Eye (tissue), 1 donor: ENCODE measurements around the gene TATDN3.
"Not testable (repeated sequence)": the region's sequence is repeated elsewhere in the genome, so short reads cannot be mapped to it uniquely, and the experiment has no call there.

ENCODE experiments used
- DNase-seq: peaks from one replicate; pipeline ENCODE4 v3.0.0-alpha.2; 2015

The TATDN3 gene

DNA sequence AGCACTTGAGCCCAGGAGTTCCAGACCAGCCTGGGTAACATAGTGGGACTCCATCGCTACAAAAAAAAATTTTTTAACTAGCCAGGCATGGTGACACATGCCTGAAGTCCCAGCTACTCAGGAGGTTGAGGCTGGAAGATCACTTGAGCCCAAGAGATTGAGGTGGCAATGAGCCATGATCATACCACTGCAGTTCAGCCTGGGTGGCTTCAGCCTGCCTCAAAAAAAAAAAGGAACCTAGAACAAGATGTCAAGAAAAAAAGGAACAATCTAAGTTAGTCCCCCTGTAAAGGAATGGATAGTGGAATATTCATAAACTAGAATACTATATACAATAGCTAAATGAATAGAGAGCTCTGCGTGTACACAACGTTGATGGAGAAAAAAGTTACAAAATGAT, 14.5 kb upstream of the TATDN3 start:
- DNase-seq = no peak

DNA sequence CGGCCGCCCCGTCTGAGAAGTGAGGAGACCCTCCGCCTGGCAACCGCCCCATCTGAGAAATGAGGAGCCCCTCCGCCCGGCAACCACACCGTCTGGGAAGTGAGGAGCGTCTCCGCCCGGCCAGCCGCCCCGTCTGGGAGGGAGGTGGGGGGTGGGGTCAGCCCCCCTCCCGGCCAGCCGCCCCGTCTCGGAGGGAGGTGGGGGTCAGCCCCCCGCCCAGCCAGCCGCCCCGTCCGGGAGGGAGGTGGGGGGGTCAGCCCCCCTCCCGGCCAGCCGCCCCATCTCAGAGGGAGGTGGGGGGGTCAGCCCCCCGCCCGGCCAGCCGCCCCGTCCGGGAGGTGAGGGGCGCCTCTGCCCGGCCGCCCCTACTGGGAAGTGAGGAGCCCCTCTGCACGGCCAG, 12.6 kb upstream of the TATDN3 start:
- DNase-seq = not testable (repeated sequence)

GRCh38 chr1:212780759-212781158, 10.9 kb upstream of the TATDN3 start:
- no peak for DNase-seq

DNA sequence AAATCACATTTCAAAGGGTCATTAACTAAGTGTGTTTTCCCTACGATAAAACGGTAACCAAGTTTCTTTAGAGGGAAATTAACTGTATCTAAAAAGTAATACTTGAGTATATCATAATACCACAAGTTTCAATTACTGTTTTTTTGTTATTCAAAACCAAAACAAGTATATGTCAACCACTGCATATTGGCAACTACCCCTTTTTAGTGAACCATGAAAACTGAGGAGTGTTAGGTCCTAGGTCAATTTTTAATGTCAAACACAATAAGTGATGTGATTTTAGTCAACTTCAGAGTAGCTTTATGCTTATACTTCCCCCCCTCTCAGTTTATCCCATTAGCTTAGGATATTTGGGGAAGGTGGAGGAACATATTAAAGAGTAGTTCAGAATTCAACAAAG, 10.5 kb upstream of the TATDN3 start:
- DNase-seq = no peak

GRCh38 chr1:212782422-212783154, 9.1 kb upstream of the TATDN3 start:
- DNase-seq = peak; percentile 34

GRCh38 chr1:212783976-212784375, 7.7 kb upstream of the TATDN3 start:
- DNase-seq = no peak

GRCh38 chr1:212785871-212786270, 5.8 kb upstream of the TATDN3 start:
- no peak for DNase-seq

DNA sequence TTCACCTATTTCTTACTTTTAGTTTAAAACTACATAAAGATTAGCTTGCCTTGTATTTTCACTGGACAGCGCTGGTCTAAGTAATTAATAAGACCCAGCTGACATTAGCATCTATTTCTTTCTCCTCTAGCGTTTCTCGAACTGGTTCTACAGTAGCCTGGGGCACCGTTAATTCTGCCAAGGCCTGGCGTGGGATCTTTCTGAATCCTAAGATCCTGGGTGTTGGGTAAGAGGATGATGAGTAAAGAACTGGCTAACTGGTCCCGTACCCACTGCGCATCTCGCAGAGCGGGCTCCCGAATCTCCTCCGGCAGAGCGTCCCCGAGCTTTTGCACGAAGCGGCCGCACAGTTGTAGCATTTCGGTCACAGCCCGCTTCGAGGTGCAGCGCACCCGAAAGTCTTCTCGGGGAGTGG, 426 bp upstream of the TATDN3 start:
- DNase-seq = no peak

DNA sequence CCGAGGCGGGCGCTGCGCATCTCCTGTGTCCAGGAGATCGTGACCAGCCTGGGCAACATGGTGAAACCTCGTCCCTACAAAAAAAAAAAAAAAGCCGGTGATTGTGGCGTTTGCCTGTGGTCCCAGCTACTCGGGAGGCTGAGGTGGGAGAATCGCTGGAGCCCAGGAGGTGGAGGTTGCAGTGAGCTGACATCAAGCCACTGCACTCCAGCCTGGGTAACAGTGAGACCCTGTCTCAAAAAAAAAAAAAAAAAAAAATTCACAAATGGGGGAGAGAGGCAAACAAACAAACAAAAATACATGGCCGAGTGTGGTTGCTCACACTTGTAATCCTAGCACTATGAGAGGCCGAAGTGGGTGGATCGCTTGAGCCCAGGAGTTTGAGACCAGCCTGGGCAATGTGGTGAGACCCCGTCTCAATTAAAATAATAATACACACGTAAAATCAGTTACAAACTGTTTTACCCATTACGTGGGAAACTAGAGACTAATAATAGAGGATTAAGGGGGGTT, 758 bp downstream of the TATDN3 start:
- DNase-seq = no peak

GRCh38 chr1:212794561-212795014, 2.9 kb downstream of the TATDN3 start:
- no peak for DNase-seq

- no peak for DNase-seq
Observed at GRCh38 chr1:212797681-212798080, 6.0 kb downstream of the TATDN3 start.

DNA sequence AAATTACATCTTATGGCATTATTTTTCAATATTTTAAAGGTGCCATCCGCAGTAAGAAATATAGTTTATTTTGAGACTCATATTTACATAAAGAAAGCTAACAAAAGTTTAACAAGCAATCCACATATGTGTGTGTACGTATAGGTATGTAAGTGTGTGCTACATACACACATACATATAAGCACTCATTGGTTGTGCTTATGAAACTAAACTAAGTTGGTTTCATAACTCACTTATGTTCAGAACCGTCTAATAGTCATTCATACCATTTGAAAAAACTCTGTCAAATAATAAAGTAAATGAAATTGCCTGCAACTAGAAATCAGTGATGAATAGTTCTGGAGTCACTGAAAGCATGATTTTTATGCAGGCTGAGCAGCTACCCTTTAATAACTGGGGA, 14.1 kb downstream of the TATDN3 start:
- no peak for DNase-seq

DNA sequence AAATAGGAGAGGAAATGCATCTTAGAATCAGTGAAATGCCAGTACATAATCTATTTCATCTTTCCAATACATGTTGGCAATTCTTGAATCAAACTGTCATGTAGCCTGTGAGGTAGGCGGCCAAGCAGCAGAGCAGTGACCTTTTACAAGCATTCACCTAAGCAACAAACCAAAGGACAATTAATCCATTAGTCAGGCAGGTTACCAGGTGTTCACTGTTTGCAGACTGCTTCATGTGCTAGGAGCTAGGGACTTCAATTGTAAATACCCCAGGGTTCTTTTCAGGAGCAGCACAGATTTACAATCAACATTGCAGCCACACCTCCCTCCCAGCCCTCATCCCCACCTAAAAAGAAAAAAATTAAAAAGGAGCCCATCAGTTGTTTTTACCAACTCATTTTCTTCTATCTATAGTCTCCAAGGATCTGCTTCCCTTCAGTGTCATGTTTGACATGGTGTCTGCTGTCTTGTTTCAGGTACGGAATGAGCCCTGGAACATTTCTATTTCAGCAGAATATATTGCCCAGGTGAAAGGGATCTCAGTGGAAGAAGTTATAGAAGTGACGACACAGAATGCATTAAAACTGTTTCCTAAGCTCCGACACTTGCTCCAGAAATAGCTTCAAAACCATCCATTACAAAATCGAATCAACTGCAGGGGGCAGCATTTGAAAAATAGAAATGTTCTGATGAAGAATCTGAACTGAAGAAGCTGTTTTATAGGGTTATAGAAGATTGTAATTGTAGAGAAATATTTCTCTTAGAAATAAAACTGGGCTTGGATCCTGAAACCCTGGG, 23.0 kb downstream of the TATDN3 start:
- DNase-seq = peak; percentile 51

DNA sequence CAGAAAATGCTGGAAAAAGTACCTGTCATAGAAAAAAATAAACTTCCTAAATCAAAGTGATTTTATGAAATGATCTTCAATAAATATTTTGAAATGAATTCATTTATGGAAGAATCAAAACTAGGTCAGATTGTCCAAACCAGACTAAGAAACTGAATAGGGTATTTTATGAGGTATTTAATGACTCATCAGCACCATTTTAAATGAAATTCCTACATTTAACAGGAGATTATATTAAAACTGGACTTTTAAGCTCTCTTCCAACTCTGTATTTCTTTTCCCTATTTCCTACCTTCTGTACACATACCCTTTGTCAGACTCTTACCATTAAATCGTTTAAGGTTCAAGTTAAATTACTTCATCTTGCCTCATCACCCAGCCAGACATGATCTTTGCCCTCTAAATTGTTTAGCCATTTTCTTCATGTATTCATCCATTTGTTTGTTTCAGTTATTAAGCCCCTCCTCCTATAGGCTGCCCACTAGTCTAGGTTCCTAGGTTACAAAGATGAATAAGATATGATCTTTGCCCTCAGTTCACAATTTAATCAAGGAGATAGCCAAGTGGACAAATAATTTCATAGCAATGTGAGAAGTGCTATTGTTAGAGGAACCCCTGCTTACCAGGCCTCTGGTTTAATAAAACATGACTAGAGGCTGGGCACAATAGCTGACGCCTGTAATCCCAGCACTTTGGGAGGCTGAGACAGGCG, 25.0 kb downstream of the TATDN3 start:
- no peak for DNase-seq

DNA sequence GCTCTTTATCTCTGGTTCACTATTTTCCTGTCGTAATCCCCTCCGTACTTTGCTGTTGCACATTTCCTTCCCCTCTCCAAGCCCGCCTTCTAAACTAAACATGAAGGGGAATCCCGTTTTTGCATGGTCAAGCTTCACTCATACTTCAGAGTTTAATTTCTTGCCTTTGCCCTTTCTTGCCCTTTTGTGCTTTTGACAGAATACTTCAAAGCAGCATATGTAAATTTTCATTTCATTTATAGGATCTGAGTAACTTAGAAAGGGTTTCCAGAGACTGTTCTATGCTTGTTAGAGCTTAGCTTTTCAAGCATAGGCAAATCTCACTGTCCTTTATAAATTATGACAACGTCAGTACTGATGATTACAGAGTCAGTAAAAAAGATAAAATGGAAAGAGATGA, 28.0 kb downstream of the TATDN3 start:
- DNase-seq = no peak

DNA sequence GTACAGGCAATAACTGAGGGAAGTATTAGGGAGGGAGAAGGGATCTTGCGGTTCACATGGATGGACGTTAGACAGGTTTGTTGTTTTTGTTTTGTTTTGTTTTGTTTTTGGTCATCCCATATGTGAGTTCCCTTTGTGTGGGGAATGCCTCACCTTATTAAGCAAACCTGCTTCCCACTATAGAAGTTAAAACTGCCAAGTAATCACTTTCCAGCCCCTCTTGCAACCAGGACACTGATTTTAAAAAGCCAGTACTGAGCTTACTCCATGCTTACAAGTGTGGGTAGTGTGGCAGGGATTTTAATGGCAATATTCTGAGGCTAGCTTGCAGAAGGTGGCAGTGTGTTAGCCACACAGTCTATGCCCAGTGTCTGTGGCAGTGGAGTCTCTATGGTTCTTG, 29.3 kb downstream of the TATDN3 start:
- DNase-seq = no peak

DNA sequence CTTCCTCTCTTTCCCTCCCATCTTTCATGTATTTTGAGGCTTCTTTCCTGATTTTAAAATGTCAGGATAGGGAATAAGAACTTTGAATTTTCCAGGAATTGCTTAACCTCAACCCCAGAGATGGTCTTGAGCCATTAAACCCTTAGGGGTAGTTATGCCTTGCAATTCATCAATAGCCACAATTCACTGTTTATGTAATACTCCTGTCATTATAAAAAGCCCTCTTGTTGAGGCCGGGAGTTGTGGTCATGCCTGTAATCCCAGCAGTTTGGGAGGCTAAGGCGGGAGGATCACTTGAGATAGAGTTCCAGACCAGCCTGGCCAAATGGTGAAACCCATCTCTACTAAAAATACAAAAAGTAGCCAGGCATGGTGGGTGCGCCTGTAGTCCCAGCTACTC, 31.3 kb downstream of the TATDN3 start:
- no peak for DNase-seq

DNA sequence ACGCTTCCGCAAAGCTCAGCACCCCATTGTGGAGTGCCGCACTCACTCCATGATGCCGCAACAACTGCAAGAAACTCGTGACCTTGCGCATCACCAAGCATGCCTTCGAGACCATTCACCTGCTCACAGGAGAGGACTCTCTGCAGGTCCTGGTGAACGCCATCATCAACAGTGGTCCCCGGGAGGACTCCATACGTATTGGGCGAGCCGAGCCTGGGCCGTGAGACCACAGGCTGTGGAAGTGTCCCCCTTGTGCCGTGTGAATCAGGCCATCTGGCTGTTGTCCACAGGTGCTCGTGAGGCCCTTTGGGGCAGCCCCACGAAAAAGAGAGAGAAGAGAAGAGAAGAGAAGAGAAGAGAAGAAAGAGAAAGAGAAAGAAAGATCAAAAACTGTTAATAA, 32.5 kb downstream of the TATDN3 start:
- no peak for DNase-seq

- no peak for DNase-seq
Observed at GRCh38 chr1:212825798-212826452, 34.2 kb downstream of the TATDN3 start.

GRCh38 chr1:212827171-212827776, 35.6 kb downstream of the TATDN3 start:
- no peak for DNase-seq

GRCh38 chr1:212827831-212828278, 36.2 kb downstream of the TATDN3 start:
- no peak for DNase-seq

DNA sequence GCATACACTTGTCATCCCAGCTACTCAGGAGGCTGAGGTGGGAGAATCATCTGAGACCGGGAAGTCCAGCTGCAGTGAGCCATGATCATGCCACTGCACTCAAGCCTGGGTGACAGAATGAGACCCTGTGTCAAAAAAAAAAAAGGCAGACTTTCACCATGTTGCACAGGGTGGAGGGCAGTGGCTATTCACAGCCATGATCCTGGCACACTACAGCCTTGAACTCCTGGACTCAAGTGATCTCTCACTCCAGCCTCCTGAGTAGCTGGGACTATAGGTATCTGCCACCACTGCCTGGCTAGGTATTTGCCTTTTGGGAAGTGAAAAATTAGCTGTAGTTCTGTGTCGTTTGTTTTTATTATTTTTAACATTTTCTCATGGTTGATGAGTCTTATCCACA, 36.7 kb downstream of the TATDN3 start:
- no peak for DNase-seq
